Parathyroid adenoma (tissue), 2 donors: ENCODE results near the gene HKDC1.

Experiments used
- H2AFZ ChIP-seq: fragments of 300-600 bp; sonication (generic); one replicate; pipeline ENCODE4 v1.7.0; 2017; ENCODE audit warnings: antibody characterized with exemption, mild to moderate bottlenecking
- H3K27ac ChIP-seq: fragments of 300-600 bp; sonication (generic); one replicate; pipeline ENCODE4 v1.7.0; 2017
- H3K27me3 ChIP-seq: fragments of 300-600 bp; sonication (generic); one replicate; pipeline ENCODE4 v1.7.0; 2017; ENCODE audit warnings: low read length; ENCODE audit not compliant: control insufficient read depth, insufficient read depth
- H3K36me3 ChIP-seq: fragments of 300-600 bp; sonication (generic); one replicate; pipeline ENCODE4 v1.7.0; 2017; ENCODE audit warnings: low read length; ENCODE audit not compliant: control insufficient read depth, insufficient read depth
- H3K4me1 ChIP-seq: fragments of 300-600 bp; sonication (generic); one replicate; pipeline ENCODE4 v1.7.0; 2017; ENCODE audit warnings: control low read depth
- H3K4me2 ChIP-seq: fragments of 300-600 bp; sonication (generic); one replicate; pipeline ENCODE4 v1.7.0; 2017; ENCODE audit warnings: low read length
- H3K4me3 ChIP-seq: fragments of 300-600 bp; sonication (generic); one replicate; pipeline ENCODE4 v1.7.0; 2017; ENCODE audit warnings: low read depth, low read length
- H3K79me2 ChIP-seq: fragments of 300-600 bp; sonication (generic); one replicate; pipeline ENCODE4 v1.7.0; 2017; ENCODE audit warnings: control low read depth
- H3K9ac ChIP-seq: fragments of 300-600 bp; sonication (generic); one replicate; pipeline ENCODE4 v1.7.0; 2017; ENCODE audit warnings: mild to moderate bottlenecking
- H3K9me3 ChIP-seq: fragments of 300-600 bp; sonication (generic); one replicate; pipeline ENCODE4 v1.7.0; 2017; ENCODE audit warnings: low read length; ENCODE audit not compliant: control insufficient read depth
- TF ChIP-seq, protein P1 (sequence below): fragments of 300-600 bp; sonication (generic); IDR thresholded peaks from one replicate; pipeline ENCODE4 v1.7.0; 2017; ENCODE audit warnings: antibody characterized with exemption, mild to moderate bottlenecking
- donor health status: primary hyperparathyroidism.

Gene HKDC1

DNA sequence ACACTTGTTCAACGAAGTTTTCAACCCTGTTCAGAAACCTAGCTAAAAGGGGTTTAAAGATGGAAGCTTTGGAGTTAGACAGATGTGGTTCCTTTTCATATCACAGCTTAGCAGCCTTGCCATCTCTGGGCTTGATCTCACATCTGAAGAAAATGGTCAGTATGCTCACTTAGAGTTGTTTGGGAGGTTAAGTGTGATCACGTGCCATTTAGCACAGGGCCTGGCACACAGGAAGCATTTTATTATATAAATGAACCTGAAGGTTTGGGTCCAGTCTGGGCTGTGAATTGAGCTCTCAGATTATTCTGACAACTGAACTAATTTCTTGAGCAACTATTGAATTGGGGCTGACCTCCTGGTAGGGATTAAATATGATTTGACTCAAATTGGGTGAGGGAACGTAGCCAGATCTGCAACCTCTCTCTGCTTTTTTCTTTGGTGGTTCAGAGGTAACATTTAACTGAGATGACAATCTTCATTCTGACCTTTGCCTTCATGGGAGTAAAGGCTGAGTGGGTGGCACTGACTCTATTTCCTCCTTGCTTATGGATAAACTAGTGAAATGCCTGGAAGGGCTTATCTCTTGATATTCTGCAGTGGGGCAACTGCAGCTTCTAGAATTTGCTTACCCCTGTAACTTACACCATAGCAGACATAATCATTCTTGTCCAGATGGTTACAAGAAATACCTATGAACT lies 10.2 kb upstream of the HKDC1 start:
- TF ChIP-seq, protein P1, sequence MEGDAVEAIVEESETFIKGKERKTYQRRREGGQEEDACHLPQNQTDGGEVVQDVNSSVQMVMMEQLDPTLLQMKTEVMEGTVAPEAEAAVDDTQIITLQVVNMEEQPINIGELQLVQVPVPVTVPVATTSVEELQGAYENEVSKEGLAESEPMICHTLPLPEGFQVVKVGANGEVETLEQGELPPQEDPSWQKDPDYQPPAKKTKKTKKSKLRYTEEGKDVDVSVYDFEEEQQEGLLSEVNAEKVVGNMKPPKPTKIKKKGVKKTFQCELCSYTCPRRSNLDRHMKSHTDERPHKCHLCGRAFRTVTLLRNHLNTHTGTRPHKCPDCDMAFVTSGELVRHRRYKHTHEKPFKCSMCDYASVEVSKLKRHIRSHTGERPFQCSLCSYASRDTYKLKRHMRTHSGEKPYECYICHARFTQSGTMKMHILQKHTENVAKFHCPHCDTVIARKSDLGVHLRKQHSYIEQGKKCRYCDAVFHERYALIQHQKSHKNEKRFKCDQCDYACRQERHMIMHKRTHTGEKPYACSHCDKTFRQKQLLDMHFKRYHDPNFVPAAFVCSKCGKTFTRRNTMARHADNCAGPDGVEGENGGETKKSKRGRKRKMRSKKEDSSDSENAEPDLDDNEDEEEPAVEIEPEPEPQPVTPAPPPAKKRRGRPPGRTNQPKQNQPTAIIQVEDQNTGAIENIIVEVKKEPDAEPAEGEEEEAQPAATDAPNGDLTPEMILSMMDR: no peak
- Histone ChIP-seq H3K4me1 (peaks cover 10% of the 10 kb centered on the region), H3K9me3 (no peaks in the 10 kb centered on the region), H3K4me3 (no peak overlapping the region), H3K27ac (no peak overlapping the region), H3K27me3 (no peaks in the 10 kb centered on the region), H2AFZ (no peak overlapping the region), H3K36me3 (no peaks in the 10 kb centered on the region), H3K4me2 (no peak overlapping the region), H3K9ac (no peak overlapping the region), H3K79me2 (no peaks in the 10 kb centered on the region)

DNA sequence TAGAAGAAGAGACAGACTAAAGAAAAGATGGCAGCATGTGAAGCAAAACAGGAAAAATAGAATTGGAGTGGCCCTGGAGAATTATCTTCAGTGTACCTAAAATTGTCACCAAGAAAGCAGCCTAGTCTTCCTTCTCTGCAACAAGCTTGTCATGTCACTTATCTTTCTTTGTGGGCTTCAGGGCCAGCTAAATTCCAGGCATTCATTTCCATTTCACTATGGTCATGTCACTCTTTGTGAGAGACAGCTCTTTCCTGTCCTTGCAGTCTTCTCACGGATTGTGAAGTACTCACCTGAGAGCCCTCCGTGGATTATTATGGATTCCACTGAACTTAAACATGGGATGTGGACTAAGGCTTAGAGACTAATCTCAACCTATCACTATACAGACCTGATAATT lies 9.0 kb upstream of the HKDC1 start:
- H2AFZ ChIP-seq: peak overlapping the region; percentile 29
- H3K9ac ChIP-seq: no peak overlapping the region
- H3K27me3 ChIP-seq: no peaks in the 10 kb centered on the region
- H3K4me2 ChIP-seq: no peak overlapping the region
- TF ChIP-seq, protein P1: no peak
- H3K36me3 ChIP-seq: no peaks in the 10 kb centered on the region
- no peaks in the 10 kb centered on the region for H3K79me2 ChIP-seq
- H3K4me3 ChIP-seq: no peak overlapping the region
- peaks cover 15% of the 10 kb centered on the region for H3K4me1 ChIP-seq
- H3K9me3 ChIP-seq: no peaks in the 10 kb centered on the region
- H3K27ac ChIP-seq: no peak overlapping the region

DNA sequence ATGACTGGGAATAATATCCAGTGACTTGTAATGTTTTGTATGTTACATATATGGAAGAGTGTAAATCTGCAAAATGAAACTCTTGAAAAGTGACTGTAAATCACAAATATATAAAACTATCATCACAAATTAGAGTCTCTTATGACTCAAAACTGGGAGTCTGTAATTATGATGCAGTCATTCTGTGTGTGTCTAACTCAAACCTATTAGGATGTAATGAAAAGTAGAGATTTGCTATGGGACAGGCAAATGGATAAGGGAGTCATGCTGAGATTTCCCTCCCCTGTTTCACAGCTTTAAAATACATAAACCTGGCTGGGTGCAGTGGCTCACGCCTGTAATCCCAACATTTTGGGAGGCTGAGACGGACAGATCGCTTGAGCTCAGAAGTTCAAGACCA lies 8.6 kb upstream of the HKDC1 start:
- no peak overlapping the region for H3K27ac ChIP-seq
- H3K4me3 ChIP-seq: no peak overlapping the region
- no peak overlapping the region for H3K4me2 ChIP-seq
- H3K27me3 ChIP-seq: no peaks in the 10 kb centered on the region
- H3K4me1 ChIP-seq: peaks cover 18% of the 10 kb centered on the region
- H3K79me2 ChIP-seq: no peaks in the 10 kb centered on the region
- no peaks in the 10 kb centered on the region for H3K36me3 ChIP-seq
- TF ChIP-seq, protein P1: no peak
- H3K9me3 ChIP-seq: no peaks in the 10 kb centered on the region
- H3K9ac ChIP-seq: no peak overlapping the region
- no peak overlapping the region for H2AFZ ChIP-seq

DNA sequence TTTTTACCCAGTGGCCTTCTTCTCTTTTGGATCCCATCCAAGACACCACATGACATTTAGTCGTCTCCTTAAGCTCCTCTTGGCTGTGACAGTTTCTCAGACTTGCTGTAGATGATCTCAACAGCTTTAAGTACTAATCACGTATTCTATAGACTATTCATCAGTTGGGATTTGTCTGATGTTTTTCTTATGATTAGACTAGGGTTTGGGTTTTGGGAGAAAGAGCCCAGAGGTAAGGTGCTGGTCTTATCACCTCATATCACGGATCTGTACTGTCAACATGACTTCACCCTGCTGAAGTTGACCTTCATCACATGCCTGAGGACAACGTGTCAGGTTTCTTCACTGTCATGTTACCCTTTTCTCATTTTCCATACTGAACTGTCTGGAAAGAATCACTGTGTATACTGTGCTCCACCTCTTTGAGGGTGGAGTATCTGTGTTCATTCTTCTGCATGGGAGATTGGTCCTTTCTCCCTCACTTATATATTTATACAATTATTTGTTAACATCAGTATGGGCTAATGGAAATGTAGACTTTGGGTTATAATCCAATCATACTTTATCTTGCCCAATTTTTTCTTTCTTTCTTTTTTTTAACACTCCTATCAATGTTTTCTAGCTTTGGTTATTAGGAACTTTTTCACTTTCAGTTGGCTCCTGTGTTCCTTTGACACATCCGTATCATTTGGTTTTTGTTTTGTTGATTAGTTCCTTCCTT lies 6.4 kb upstream of the HKDC1 start:
- Histone ChIP-seq H3K9me3 (no peaks in the 10 kb centered on the region), H3K4me1 (peaks cover 21% of the 10 kb centered on the region), H3K27ac (peak overlapping the region; percentile 84), H3K4me2 (peak overlapping the region; percentile 53), H3K4me3 (no peak overlapping the region), H3K36me3 (no peaks in the 10 kb centered on the region), H3K79me2 (no peaks in the 10 kb centered on the region), H3K27me3 (no peaks in the 10 kb centered on the region), H2AFZ (peak overlapping the region; percentile 6), H3K9ac (no peak overlapping the region)
- TF ChIP-seq, protein P1: no peak
